GM23338 (cell line): ENCODE data around the gene DGKB.

Experiments
- CREB1 ChIP-seq: fragments of 250-450 bp; sonication (Bioruptor Pico); IDR thresholded peaks from 2 replicates; pipeline ENCODE4 v1.5.0; 2020; ENCODE audit warnings: low read depth, mild to moderate bottlenecking, moderate library complexity
- CTCF ChIP-seq, 2 experiments: fragments of 200-600 bp in 1 of 2; sonication (generic) in 1 of 2; conservative IDR thresholded peaks; 2 replicates each; pipeline versions ENCODE4 v1.5.1 to v1.6.1; 2016 to 2017; ENCODE audit warnings: antibody characterized with exemption in 2 of 2, low read depth in 2 of 2, mild to moderate bottlenecking in 2 of 2, moderate library complexity in 1 of 2
- ETS1 ChIP-seq: IDR thresholded peaks from 2 replicates; pipeline ENCODE4 v1.6.1; 2016; ENCODE audit warnings: antibody characterized with exemption
- EZH2 ChIP-seq: fragments of 200-600 bp; sonication (generic); IDR thresholded peaks from one replicate; pipeline ENCODE4 v1.8.0; 2017; ENCODE audit warnings: antibody characterized with exemption, mild to moderate bottlenecking, low read depth; ENCODE audit not compliant: unreplicated experiment
- EZH2phosphoT487 ChIP-seq: fragments of 200-600 bp; sonication (generic); IDR thresholded peaks from one replicate; pipeline ENCODE4 v1.8.1; 2018; ENCODE audit warnings: antibody characterized with exemption; ENCODE audit not compliant: unreplicated experiment
- JUNB ChIP-seq: IDR thresholded peaks from one replicate; pipeline ENCODE4 v1.6.1; 2016; ENCODE audit warnings: antibody characterized with exemption; ENCODE audit not compliant: unreplicated experiment
- POLR2AphosphoS5 ChIP-seq: IDR thresholded peaks from 2 replicates; pipeline ENCODE4 v1.6.1; 2016; ENCODE audit warnings: antibody characterized with exemption, low read depth
- REST ChIP-seq: IDR thresholded peaks from one replicate; pipeline ENCODE4 v1.6.1; 2018; ENCODE audit warnings: antibody characterized with exemption; ENCODE audit not compliant: unreplicated experiment
- STAT1 ChIP-seq: IDR thresholded peaks from one replicate; pipeline ENCODE4 v1.6.1; 2016; ENCODE audit warnings: antibody characterized with exemption; ENCODE audit not compliant: unreplicated experiment
- ZNF114 ChIP-seq: fragments of 250-450 bp; sonication (Bioruptor Pico); IDR thresholded peaks from 2 replicates; pipeline ENCODE4 v1.5.0; 2020; ENCODE audit warnings: mild to moderate bottlenecking, moderate library complexity
- ZNF331 ChIP-seq: fragments of 250-450 bp; sonication (Bioruptor Pico); IDR thresholded peaks from 2 replicates; pipeline ENCODE4 v1.5.0; 2020; ENCODE audit warnings: low read depth, mild to moderate bottlenecking, moderate library complexity

- TF ChIP-seq CTCF (conservative IDR thresholded peaks at IDR 0.05; ENCODE audit: low read depth in 2 of 2) (no peak), EZH2 (no peak), CREB1 (CRISPR knock-in tag) (no peak), REST (no peak), EZH2phosphoT487 (no peak), POLR2AphosphoS5 (no peak), ZNF114 (CRISPR knock-in tag) (no peak), JUNB (no peak), ZNF331 (no peak), STAT1 (no peak), ETS1 (no peak)
These were observed 32.2 kb downstream of the DGKB start for GRCh38 chr7:14870394-14870793.
